Type B pancreatic cell (in vitro differentiated cells): Measurements from ENCODE around the gene RSRC1. TPM values are rescaled to one million over a fixed set of nuclear protein-coding genes. Genes with fewer than 3 reads are reported as not detected.

Source experiments
- DNase-seq: peaks from one replicate; pipeline ENCODE4 v3.0.0; 2021; ENCODE audit warnings: mixed read lengths; ENCODE audit not compliant: unreplicated experiment; ENCODE audit errors: extremely low spot score
- H3K27ac Mint-ChIP-seq: 2 replicates; pipeline ENCODE4 v1.8.0; 2021; ENCODE audit warnings: mild to moderate bottlenecking, mixed read lengths
- H3K27me3 Mint-ChIP-seq: 2 replicates; pipeline ENCODE4 v1.8.0; 2021; ENCODE audit warnings: mixed read lengths
- H3K36me3 Mint-ChIP-seq: 2 replicates; pipeline ENCODE4 v1.8.0; 2021; ENCODE audit warnings: mixed read lengths
- H3K4me1 Mint-ChIP-seq: one replicate; pipeline ENCODE4 v1.8.0; 2021; ENCODE audit warnings: mixed read lengths; ENCODE audit not compliant: unreplicated experiment
- H3K4me3 Mint-ChIP-seq: 2 replicates; pipeline ENCODE4 v1.8.0; 2021; ENCODE audit warnings: mild to moderate bottlenecking, mixed read lengths
- H3K9me3 Mint-ChIP-seq: 2 replicates; pipeline ENCODE4 v1.8.0; 2021; ENCODE audit warnings: mixed read lengths
- total RNA-seq: library from RNA; stranded (reverse); gene quantifications from 2 replicates; pipeline ENCODE4 v1.2.1, GENCODE V29; 2021; ENCODE audit warnings: low replicate concordance
- TF ChIP-seq, protein P1 (sequence below): fragments of 200-600 bp; sonication (generic); conservative IDR thresholded peaks from 2 replicates; pipeline ENCODE4 v1.5.0; 2021; ENCODE audit warnings: antibody characterized with exemption, mild to moderate bottlenecking

Gene RSRC1
- total RNA-seq, 1 donor from 2014 or later: 34.6 TPM

DNA sequence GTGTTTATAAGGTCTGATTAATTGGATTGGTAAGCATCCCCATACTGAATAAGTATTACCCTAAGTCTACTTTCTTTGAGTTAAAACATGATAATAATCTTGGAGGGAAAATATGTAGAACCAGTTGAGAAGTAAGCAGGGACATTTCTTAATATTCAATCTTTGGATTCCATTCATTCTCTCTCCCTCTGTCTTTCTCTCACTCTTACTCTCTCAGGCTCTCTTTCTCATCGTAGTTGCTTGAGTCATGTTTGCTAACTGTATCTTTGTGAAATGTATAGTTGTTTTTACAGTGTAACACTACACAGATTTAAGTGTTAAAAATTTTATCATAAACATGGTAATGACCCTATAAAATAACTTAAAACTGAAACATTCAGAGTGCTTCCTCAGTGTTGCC is 163.8 kb downstream of the RSRC1 start:
- Mint-ChIP-seq H3K27ac (no peak overlapping the region), H3K4me1 (peaks cover 4% of the 10 kb centered on the region), H3K4me3 (no peak overlapping the region), H3K9me3 (no peaks in the 10 kb centered on the region), H3K36me3 (peaks cover 7% of the 10 kb centered on the region), H3K27me3 (no peaks in the 10 kb centered on the region)
- no peak for DNase-seq
- TF ChIP-seq, protein P1, sequence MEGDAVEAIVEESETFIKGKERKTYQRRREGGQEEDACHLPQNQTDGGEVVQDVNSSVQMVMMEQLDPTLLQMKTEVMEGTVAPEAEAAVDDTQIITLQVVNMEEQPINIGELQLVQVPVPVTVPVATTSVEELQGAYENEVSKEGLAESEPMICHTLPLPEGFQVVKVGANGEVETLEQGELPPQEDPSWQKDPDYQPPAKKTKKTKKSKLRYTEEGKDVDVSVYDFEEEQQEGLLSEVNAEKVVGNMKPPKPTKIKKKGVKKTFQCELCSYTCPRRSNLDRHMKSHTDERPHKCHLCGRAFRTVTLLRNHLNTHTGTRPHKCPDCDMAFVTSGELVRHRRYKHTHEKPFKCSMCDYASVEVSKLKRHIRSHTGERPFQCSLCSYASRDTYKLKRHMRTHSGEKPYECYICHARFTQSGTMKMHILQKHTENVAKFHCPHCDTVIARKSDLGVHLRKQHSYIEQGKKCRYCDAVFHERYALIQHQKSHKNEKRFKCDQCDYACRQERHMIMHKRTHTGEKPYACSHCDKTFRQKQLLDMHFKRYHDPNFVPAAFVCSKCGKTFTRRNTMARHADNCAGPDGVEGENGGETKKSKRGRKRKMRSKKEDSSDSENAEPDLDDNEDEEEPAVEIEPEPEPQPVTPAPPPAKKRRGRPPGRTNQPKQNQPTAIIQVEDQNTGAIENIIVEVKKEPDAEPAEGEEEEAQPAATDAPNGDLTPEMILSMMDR: no peak

DNA sequence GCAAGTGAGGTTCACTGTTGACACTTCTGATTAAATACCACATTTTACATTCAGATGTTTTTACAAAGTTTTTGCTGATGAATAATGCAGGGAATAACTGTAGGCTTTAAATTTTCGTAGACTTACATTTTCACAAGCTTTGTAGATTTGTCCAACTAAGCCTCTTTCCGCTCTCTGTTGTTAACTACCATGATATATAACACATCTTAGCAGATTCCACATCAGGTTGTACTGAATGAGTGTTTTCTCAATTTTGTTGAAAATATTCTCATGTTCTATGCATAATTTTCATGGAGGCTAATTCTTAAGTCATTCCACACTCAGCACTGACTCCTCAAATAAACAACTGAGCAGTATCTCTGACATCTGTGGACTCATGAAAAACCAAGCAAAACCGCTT is 168.3 kb downstream of the RSRC1 start:
- Mint-ChIP-seq H3K36me3 (peaks cover 7% of the 10 kb centered on the region), H3K9me3 (no peaks in the 10 kb centered on the region), H3K27ac (no peak overlapping the region), H3K4me1 (no peaks in the 10 kb centered on the region), H3K4me3 (no peak overlapping the region), H3K27me3 (no peaks in the 10 kb centered on the region)
- TF ChIP-seq, protein P1: no peak
- no peak for DNase-seq

DNA sequence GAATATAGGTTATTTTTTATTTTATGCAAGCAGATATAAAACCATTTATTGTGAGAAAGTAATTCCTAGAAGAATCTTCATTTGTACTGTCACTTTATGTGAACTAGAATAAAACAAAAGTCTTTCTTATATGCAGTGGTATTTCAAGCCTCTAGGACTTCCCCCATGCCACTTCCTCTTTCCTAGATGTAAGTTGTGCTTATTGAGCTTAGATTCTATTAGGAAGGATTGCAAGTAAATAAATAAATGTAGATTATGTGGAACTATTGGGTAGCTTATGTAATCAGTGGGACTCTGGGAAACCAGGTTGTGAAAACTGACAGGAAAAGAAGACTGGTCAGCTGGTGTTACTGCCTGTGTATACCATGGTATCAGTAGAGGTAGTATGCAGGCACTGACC is 169.7 kb downstream of the RSRC1 start:
- Mint-ChIP-seq H3K27ac (no peak overlapping the region), H3K9me3 (no peaks in the 10 kb centered on the region), H3K4me3 (no peak overlapping the region), H3K27me3 (no peaks in the 10 kb centered on the region), H3K36me3 (peaks cover 7% of the 10 kb centered on the region), H3K4me1 (no peaks in the 10 kb centered on the region)
- TF ChIP-seq, protein P1: no peak
- DNase-seq: no peak

DNA sequence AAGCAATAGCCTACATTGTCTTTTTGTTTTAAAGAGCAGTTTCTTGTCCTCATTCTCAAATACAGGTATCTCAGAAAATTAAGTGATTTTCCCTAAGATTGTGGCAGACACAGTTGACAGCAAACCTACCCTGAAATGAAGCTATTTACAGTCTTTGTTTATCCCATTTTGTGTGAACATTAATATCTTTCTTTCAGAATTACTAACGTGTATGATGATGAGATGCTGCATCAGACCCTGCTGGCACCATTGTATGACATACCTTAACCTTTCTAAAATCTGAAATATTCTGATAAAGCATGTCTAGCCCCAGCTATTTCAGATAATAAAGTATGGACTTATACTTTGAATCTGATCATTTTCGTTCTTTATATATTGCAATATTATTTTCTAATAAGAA is 185.9 kb downstream of the RSRC1 start:
- Mint-ChIP-seq H3K36me3 (no peaks in the 10 kb centered on the region), H3K9me3 (no peaks in the 10 kb centered on the region), H3K4me1 (no peaks in the 10 kb centered on the region), H3K27ac (no peak overlapping the region), H3K4me3 (no peak overlapping the region), H3K27me3 (no peaks in the 10 kb centered on the region)
- TF ChIP-seq, protein P1: no peak
- no peak for DNase-seq

DNA sequence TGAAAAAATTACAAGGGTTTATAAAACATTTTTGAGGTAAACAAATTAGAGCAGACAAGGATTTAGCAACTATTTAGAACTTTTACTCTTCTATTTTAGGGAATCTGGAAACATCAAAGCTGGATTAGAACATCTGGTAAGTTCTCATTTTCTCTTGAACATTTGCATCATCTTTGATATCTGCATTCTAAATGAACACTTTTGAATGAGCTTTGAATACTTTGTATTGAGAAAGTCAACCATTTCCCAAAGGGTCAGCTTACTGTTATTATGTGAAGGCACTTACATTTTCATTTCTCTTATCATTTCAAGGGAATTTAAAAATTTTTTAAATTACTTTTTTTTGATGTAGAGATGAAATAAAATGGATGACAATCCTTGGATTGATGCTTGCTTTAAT is 188.1 kb downstream of the RSRC1 start:
- Mint-ChIP-seq H3K27ac (no peak overlapping the region), H3K9me3 (no peaks in the 10 kb centered on the region)

More for the DNA sequence above, 188.1 kb downstream of the RSRC1 start:
- Mint-ChIP-seq H3K36me3 (no peaks in the 10 kb centered on the region), H3K4me1 (no peaks in the 10 kb centered on the region), H3K4me3 (no peak overlapping the region), H3K27me3 (no peaks in the 10 kb centered on the region)
- no peak for DNase-seq
- TF ChIP-seq, protein P1: no peak
